Measurements from ENCODE around the gene RIPPLY3. TPM values are rescaled to one million over a fixed set of nuclear protein-coding genes. Genes with fewer than 3 reads are reported as not detected.

Gene RIPPLY3
- total and polyA plus RNA-seq, 7 donors: not detected

GRCh38 chr21:36974851-36975192 is 31.7 kb upstream of the RIPPLY3 start:
- Histone ChIP-seq H3K27me3 (ENCODE audit: insufficient read depth in 3 of 3, low read length in 2 of 3) (no peaks in the 10 kb centered on the region), H3K4me3 (no peak overlapping the region), H3K4me1 (peaks cover 9% of the 10 kb centered on the region), H3K27ac (no peak overlapping the region), H3K9me3 (no peaks in the 10 kb centered on the region), H3K36me3 (ENCODE audit: insufficient read depth in 1 of 2, low read depth in 1 of 2) (no peaks in the 10 kb centered on the region)
- WGBS, 3 donors: 84 to 87% (median 86%) methylated on average over 6 of the region's 6 CpGs
- DNase-seq: no peak
- ATAC-seq: no peak
- intact Hi-C loops (cut with DNase I): no loop called here
- TF ChIP-seq, protein P1, sequence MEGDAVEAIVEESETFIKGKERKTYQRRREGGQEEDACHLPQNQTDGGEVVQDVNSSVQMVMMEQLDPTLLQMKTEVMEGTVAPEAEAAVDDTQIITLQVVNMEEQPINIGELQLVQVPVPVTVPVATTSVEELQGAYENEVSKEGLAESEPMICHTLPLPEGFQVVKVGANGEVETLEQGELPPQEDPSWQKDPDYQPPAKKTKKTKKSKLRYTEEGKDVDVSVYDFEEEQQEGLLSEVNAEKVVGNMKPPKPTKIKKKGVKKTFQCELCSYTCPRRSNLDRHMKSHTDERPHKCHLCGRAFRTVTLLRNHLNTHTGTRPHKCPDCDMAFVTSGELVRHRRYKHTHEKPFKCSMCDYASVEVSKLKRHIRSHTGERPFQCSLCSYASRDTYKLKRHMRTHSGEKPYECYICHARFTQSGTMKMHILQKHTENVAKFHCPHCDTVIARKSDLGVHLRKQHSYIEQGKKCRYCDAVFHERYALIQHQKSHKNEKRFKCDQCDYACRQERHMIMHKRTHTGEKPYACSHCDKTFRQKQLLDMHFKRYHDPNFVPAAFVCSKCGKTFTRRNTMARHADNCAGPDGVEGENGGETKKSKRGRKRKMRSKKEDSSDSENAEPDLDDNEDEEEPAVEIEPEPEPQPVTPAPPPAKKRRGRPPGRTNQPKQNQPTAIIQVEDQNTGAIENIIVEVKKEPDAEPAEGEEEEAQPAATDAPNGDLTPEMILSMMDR (IDR thresholded peaks at IDR 0.05): no peak

DNA sequence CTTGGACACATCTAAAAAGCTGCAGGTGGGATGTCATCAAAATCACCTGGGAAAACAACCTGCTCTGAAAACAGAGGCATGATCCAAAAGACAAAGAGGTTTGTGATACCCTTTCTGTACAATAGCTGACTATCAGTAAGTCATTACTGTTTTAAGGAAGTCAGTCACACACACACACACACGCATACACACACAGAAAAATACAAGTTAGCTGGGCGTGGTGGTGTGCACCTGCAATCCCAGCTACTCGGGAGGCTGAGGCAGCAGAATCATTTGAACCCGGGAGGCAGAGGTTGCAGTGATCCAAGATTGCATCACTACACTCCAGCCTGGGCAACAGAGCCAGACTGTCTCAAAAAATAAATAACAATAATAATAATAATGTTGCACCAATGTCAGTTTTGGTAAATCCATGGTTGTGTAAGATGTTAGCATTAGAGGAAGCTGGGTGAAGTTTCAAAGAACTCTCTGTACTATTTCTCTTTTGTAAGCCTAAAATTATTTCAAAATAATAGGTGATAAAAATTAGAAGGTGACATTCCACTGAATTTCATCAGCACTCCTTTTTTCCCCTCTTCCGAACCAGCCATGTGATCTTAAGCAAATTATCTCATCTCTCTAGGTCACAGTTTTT is 30.2 kb upstream of the RIPPLY3 start:
- H3K4me3 ChIP-seq: no peak overlapping the region
- ATAC-seq: no peak
- peaks cover 9% of the 10 kb centered on the region for H3K4me1 ChIP-seq
- WGBS, 3 donors: 80 to 90% (median 82%) methylated on average over 5 of the region's 5 CpGs
- DNase-seq: no peak
- H3K27me3 ChIP-seq (ENCODE audit: insufficient read depth in 3 of 3, low read length in 2 of 3): no peaks in the 10 kb centered on the region
- H3K27ac ChIP-seq: no peak overlapping the region
- TF ChIP-seq, protein P1 (IDR thresholded peaks at IDR 0.05): no peak
- H3K9me3 ChIP-seq: no peaks in the 10 kb centered on the region
- no peaks in the 10 kb centered on the region for H3K36me3 ChIP-seq (ENCODE audit: insufficient read depth in 1 of 2, low read depth in 1 of 2)
- intact Hi-C loops (cut with DNase I): no loop called here

- H3K4me1 ChIP-seq: peaks cover 9% of the 10 kb centered on the region
- no peaks in the 10 kb centered on the region for H3K36me3 ChIP-seq (ENCODE audit: insufficient read depth in 1 of 2, low read depth in 1 of 2)
- no peaks in the 10 kb centered on the region for H3K27me3 ChIP-seq (ENCODE audit: insufficient read depth in 3 of 3, low read length in 2 of 3)
- H3K4me3 ChIP-seq: no peak overlapping the region
- H3K9me3 ChIP-seq: no peaks in the 10 kb centered on the region
- no peak for DNase-seq
- intact Hi-C loops (cut with DNase I): no loop called here
- WGBS, 3 donors: 50 to 64% (median 60%) methylated on average over 8 of the region's 8 CpGs
- H3K27ac ChIP-seq: no peak overlapping the region
- TF ChIP-seq, protein P1 (IDR thresholded peaks at IDR 0.05): peak; percentile 45
- no peak for ATAC-seq
Measured at GRCh38 chr21:36976882-36977651, 29.4 kb upstream of the RIPPLY3 start.

DNA sequence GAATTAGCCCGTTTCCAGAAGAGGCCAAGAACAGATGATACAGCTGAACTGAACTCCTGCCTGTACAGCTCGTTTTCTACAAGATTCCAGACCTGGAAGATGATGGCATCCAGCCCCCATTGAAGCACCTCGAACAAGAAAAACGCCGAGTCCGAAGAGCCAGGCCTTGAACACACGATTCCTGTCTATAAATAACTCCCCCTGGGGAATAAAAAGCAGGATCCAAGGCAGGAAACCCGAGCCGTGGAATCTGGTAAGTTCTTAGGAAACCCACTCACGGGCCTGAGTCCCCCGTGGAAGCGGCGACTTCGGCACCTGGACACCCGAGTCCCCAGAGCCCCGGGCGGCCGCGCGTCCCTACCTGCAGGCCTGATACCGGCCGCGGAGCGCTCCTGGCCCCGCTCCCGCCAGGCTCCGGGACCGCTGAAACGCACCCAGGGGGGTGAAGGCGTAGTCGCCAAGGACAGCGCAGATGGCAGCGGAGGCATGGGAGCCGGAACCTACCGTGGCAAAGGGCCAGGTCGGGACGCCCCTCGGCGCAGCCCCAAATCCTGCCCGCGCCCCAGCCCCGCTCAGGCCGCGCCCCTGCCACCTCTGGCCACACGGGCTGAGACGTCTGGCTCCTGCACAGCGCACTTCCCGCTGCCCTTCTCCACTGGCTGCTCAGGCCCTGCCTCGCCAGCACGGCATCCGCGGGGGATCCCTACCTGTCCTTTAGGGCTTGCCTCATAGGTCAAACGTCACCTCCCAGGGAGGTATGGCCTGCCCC is 26.0 kb upstream of the RIPPLY3 start:
- peaks cover 9% of the 10 kb centered on the region for H3K4me1 ChIP-seq
- no peaks in the 10 kb centered on the region for H3K27me3 ChIP-seq (ENCODE audit: insufficient read depth in 3 of 3, low read length in 2 of 3)
- peak; percentile 84 to 92 (median 85) for ATAC-seq
- peak; percentile 32 to 72 for DNase-seq
- H3K9me3 ChIP-seq: no peaks in the 10 kb centered on the region
- H3K36me3 ChIP-seq (ENCODE audit: insufficient read depth in 1 of 2, low read depth in 1 of 2): no peaks in the 10 kb centered on the region
- H3K4me3 ChIP-seq: peak overlapping the region; percentile 78
- peak overlapping the region; percentile 73 for H3K27ac ChIP-seq
- intact Hi-C loops (cut with DNase I): no loop called here
- 3 to 4% (median 4%) methylated on average over 41 to 53 of the region's 53 CpGs for WGBS, 3 donors
- TF ChIP-seq, protein P1 (IDR thresholded peaks at IDR 0.05): no peak
